ENCODE results near the gene LYPD6.

The LYPD6 gene

GRCh38 chr2:149507974-149508373, 177.6 kb downstream of the LYPD6 start:
- FAIRE-seq: no peak
- no peak for DNase-seq (ENCODE audit: insufficient read length, low spot score)
- no peak for TF ChIP-seq CTCF (IDR thresholded peaks at IDR 0.05; ENCODE audit: insufficient read depth, missing control alignments)

- FAIRE-seq: no peak
- no peak for TF ChIP-seq CTCF (IDR thresholded peaks at IDR 0.05; ENCODE audit: insufficient read depth, missing control alignments)
Observed at GRCh38 chr2:149513461-149513860, 183.1 kb downstream of the LYPD6 start.

More at GRCh38 chr2:149513461-149513860, 183.1 kb downstream of the LYPD6 start:
- DNase-seq (ENCODE audit: insufficient read length, low spot score): no peak

Measured in D721Med (cell line).